ENCODE data around the gene INA. TPM values are rescaled to one million over a fixed set of nuclear protein-coding genes. Genes with fewer than 3 reads are reported as not detected.

Gene INA
- total RNA-seq, 1 experiment from 2014 or later, result 1.9 TPM

GRCh38 chr10:103287992-103288391, 11.1 kb downstream of the INA start:
- TF ChIP-seq CTCF (IDR thresholded peaks at IDR 0.05; ENCODE audit: unreplicated experiment), result no peak
- H3K9me3 Mint-ChIP-seq (ENCODE audit: low read depth, unreplicated experiment), result no peaks in the 10 kb centered on the region
- H3K27me3 Mint-ChIP-seq (ENCODE audit: unreplicated experiment), result no peaks in the 10 kb centered on the region
- intact Hi-C loops (cut with micrococcal nuclease; ENCODE audit: unreplicated experiment), result no loop called here
- CTCF ChIA-PET, result interaction anchor here (0.6 kb wide), 1 partner anchor 431 kb away, joined by 4 read pairs; no protein-coding TSS in a partner anchor
- no peaks in the 10 kb centered on the region for H3K36me3 Mint-ChIP-seq (ENCODE audit: insufficient read depth, unreplicated experiment)
- H3K4me1 Mint-ChIP-seq (ENCODE audit: low read depth, unreplicated experiment), result no peaks in the 10 kb centered on the region
- no peak for DNase-seq
- no peak overlapping the region for H3K4me3 Mint-ChIP-seq (ENCODE audit: low read depth, unreplicated experiment)
- BruUV-seq (replicated peaks), result no TSS peak
- H3K27ac Mint-ChIP-seq (ENCODE audit: unreplicated experiment), result no peak overlapping the region

- Mint-ChIP-seq H3K36me3 (ENCODE audit: insufficient read depth, unreplicated experiment) (no peaks in the 10 kb centered on the region), H3K27ac (ENCODE audit: unreplicated experiment) (no peak overlapping the region), H3K4me3 (ENCODE audit: low read depth, unreplicated experiment) (no peak overlapping the region), H3K9me3 (ENCODE audit: low read depth, unreplicated experiment) (no peaks in the 10 kb centered on the region), H3K4me1 (ENCODE audit: low read depth, unreplicated experiment) (no peaks in the 10 kb centered on the region), H3K27me3 (ENCODE audit: unreplicated experiment) (no peaks in the 10 kb centered on the region)
- no peak for DNase-seq
- intact Hi-C loops (cut with micrococcal nuclease; ENCODE audit: unreplicated experiment), result no loop called here
- CTCF ChIA-PET, result no interaction called here
- no peak for TF ChIP-seq CTCF (IDR thresholded peaks at IDR 0.05; ENCODE audit: unreplicated experiment)
- BruUV-seq (replicated peaks), result no TSS peak
Measured at GRCh38 chr10:103291588-103291987, 14.7 kb downstream of the INA start.

- no TSS peak for BruUV-seq (replicated peaks)
- Mint-ChIP-seq H3K4me1 (ENCODE audit: low read depth, unreplicated experiment) (no peaks in the 10 kb centered on the region), H3K9me3 (ENCODE audit: low read depth, unreplicated experiment) (no peaks in the 10 kb centered on the region), H3K36me3 (ENCODE audit: insufficient read depth, unreplicated experiment) (no peaks in the 10 kb centered on the region), H3K27ac (ENCODE audit: unreplicated experiment) (no peak overlapping the region), H3K4me3 (ENCODE audit: low read depth, unreplicated experiment) (no peak overlapping the region), H3K27me3 (ENCODE audit: unreplicated experiment) (no peaks in the 10 kb centered on the region)
- intact Hi-C loops (cut with micrococcal nuclease; ENCODE audit: unreplicated experiment), result no loop called here
- CTCF ChIA-PET, result no interaction called here
- DNase-seq, result no peak
- TF ChIP-seq CTCF (IDR thresholded peaks at IDR 0.05; ENCODE audit: unreplicated experiment), result no peak
Measured at GRCh38 chr10:103295374-103296015, 18.6 kb downstream of the INA start.

GRCh38 chr10:103307594-103307993, 30.7 kb downstream of the INA start:
- Mint-ChIP-seq H3K4me3 (ENCODE audit: low read depth, unreplicated experiment) (no peak overlapping the region), H3K9me3 (ENCODE audit: low read depth, unreplicated experiment) (no peaks in the 10 kb centered on the region), H3K27ac (ENCODE audit: unreplicated experiment) (no peak overlapping the region), H3K27me3 (ENCODE audit: unreplicated experiment) (no peaks in the 10 kb centered on the region), H3K36me3 (ENCODE audit: insufficient read depth, unreplicated experiment) (no peaks in the 10 kb centered on the region), H3K4me1 (ENCODE audit: low read depth, unreplicated experiment) (no peaks in the 10 kb centered on the region)
- TF ChIP-seq CTCF (IDR thresholded peaks at IDR 0.05; ENCODE audit: unreplicated experiment), result no peak
- no peak for DNase-seq
- CTCF ChIA-PET, result no interaction called here
- intact Hi-C loops (cut with micrococcal nuclease; ENCODE audit: unreplicated experiment), result no loop called here
- no TSS peak for BruUV-seq (replicated peaks)

Measured in Calu3 (cell line).